ENCODE measurements around the gene NPM1.
A peak's percentile ranks its signal among the peaks of the same experiment; 100 is the strongest.

NPM1 gene

GRCh38 chr5:171419688-171420430, 32.2 kb downstream of the NPM1 start:
- DNase-seq (ENCODE audit: low spot score in 2 of 2) (no peak), ATAC-seq (replicated peaks; ENCODE audit: extremely low read depth, poor library complexity, severe bottlenecking) (peak; percentile 44)
- Mint-ChIP-seq H3K27me3 (peaks cover 29% of the 10 kb centered on the region), H3K4me3 (peak overlapping the region; percentile 70), H3K27ac (ENCODE audit: low read depth) (peak overlapping the region; percentile 51), H3K9me3 (no peaks in the 10 kb centered on the region), H3K4me1 (peaks cover 13% of the 10 kb centered on the region), H3K36me3 (ENCODE audit: insufficient read depth) (peaks cover 5% of the 10 kb centered on the region)

GRCh38 chr5:171420431-171421241, 33.0 kb downstream of the NPM1 start:
- peak; percentile 12 for ATAC-seq (replicated peaks; ENCODE audit: extremely low read depth, poor library complexity, severe bottlenecking)
- Mint-ChIP-seq H3K27me3 (peaks cover 29% of the 10 kb centered on the region), H3K9me3 (no peaks in the 10 kb centered on the region), H3K4me3 (peak overlapping the region; percentile 70), H3K4me1 (peaks cover 13% of the 10 kb centered on the region), H3K36me3 (ENCODE audit: insufficient read depth) (peaks cover 8% of the 10 kb centered on the region), H3K27ac (ENCODE audit: low read depth) (peak overlapping the region; percentile 51)
- DNase-seq (ENCODE audit: low spot score in 2 of 2): no peak

- DNase-seq (ENCODE audit: low spot score in 2 of 2) (no peak), ATAC-seq (replicated peaks; ENCODE audit: extremely low read depth, poor library complexity, severe bottlenecking) (no peak)
Observed at GRCh38 chr5:171421331-171422262, 33.9 kb downstream of the NPM1 start.

GRCh38 chr5:171422495-171422894, 34.8 kb downstream of the NPM1 start:
- Mint-ChIP-seq H3K4me1 (peaks cover 13% of the 10 kb centered on the region), H3K36me3 (ENCODE audit: insufficient read depth) (peaks cover 8% of the 10 kb centered on the region), H3K27ac (ENCODE audit: low read depth) (no peak overlapping the region), H3K9me3 (no peaks in the 10 kb centered on the region), H3K27me3 (peaks cover 29% of the 10 kb centered on the region), H3K4me3 (no peak overlapping the region)
- DNase-seq (ENCODE audit: low spot score in 2 of 2) (no peak), ATAC-seq (replicated peaks; ENCODE audit: extremely low read depth, poor library complexity, severe bottlenecking) (no peak)

More at GRCh38 chr5:171421331-171422262, 33.9 kb downstream of the NPM1 start:
- H3K36me3 Mint-ChIP-seq (ENCODE audit: insufficient read depth): peaks cover 8% of the 10 kb centered on the region
- peaks cover 13% of the 10 kb centered on the region for H3K4me1 Mint-ChIP-seq
- peaks cover 29% of the 10 kb centered on the region for H3K27me3 Mint-ChIP-seq
- no peak overlapping the region for H3K27ac Mint-ChIP-seq (ENCODE audit: low read depth)
- peak overlapping the region; percentile 70 for H3K4me3 Mint-ChIP-seq
- no peaks in the 10 kb centered on the region for H3K9me3 Mint-ChIP-seq

GRCh38 chr5:171422902-171423663, 35.4 kb downstream of the NPM1 start:
- no peak for DNase-seq (ENCODE audit: low spot score in 2 of 2)
- Mint-ChIP-seq H3K9me3 (no peaks in the 10 kb centered on the region), H3K36me3 (ENCODE audit: insufficient read depth) (peaks cover 8% of the 10 kb centered on the region), H3K4me3 (no peak overlapping the region), H3K27ac (ENCODE audit: low read depth) (no peak overlapping the region), H3K4me1 (peaks cover 13% of the 10 kb centered on the region), H3K27me3 (peaks cover 29% of the 10 kb centered on the region)
- no peak for ATAC-seq (replicated peaks; ENCODE audit: extremely low read depth, poor library complexity, severe bottlenecking)

- Mint-ChIP-seq H3K27ac (ENCODE audit: low read depth) (no peak overlapping the region), H3K27me3 (peaks cover 38% of the 10 kb centered on the region), H3K4me3 (no peak overlapping the region), H3K4me1 (peaks cover 5% of the 10 kb centered on the region), H3K36me3 (ENCODE audit: insufficient read depth) (peaks cover 6% of the 10 kb centered on the region), H3K9me3 (no peaks in the 10 kb centered on the region)
- ATAC-seq (replicated peaks; ENCODE audit: extremely low read depth, poor library complexity, severe bottlenecking) (no peak), DNase-seq (ENCODE audit: low spot score in 2 of 2) (no peak)
Observed at GRCh38 chr5:171424726-171425125, 37.1 kb downstream of the NPM1 start.

GRCh38 chr5:171425596-171426244, 38.1 kb downstream of the NPM1 start:
- DNase-seq (ENCODE audit: low spot score in 2 of 2) (no peak), ATAC-seq (replicated peaks; ENCODE audit: extremely low read depth, poor library complexity, severe bottlenecking) (no peak)
- Mint-ChIP-seq H3K36me3 (ENCODE audit: insufficient read depth) (peaks cover 6% of the 10 kb centered on the region), H3K9me3 (no peaks in the 10 kb centered on the region), H3K27ac (ENCODE audit: low read depth) (no peak overlapping the region), H3K4me3 (no peak overlapping the region), H3K4me1 (no peaks in the 10 kb centered on the region), H3K27me3 (peaks cover 36% of the 10 kb centered on the region)

GRCh38 chr5:171426266-171426665, 38.6 kb downstream of the NPM1 start:
- DNase-seq (ENCODE audit: low spot score in 2 of 2): no peak
- no peaks in the 10 kb centered on the region for H3K9me3 Mint-ChIP-seq
- H3K27ac Mint-ChIP-seq (ENCODE audit: low read depth): no peak overlapping the region
- H3K27me3 Mint-ChIP-seq: peaks cover 30% of the 10 kb centered on the region
- no peak for ATAC-seq (replicated peaks; ENCODE audit: extremely low read depth, poor library complexity, severe bottlenecking)
- H3K36me3 Mint-ChIP-seq (ENCODE audit: insufficient read depth): peaks cover 6% of the 10 kb centered on the region
- no peaks in the 10 kb centered on the region for H3K4me1 Mint-ChIP-seq
- H3K4me3 Mint-ChIP-seq: no peak overlapping the region

- no peak for ATAC-seq (replicated peaks; ENCODE audit: extremely low read depth, poor library complexity, severe bottlenecking)
- H3K36me3 Mint-ChIP-seq (ENCODE audit: insufficient read depth): peaks cover 6% of the 10 kb centered on the region
- H3K4me3 Mint-ChIP-seq: no peak overlapping the region
- H3K27me3 Mint-ChIP-seq: peaks cover 26% of the 10 kb centered on the region
- DNase-seq (ENCODE audit: low spot score in 2 of 2): no peak
- no peak overlapping the region for H3K27ac Mint-ChIP-seq (ENCODE audit: low read depth)
- H3K4me1 Mint-ChIP-seq: no peaks in the 10 kb centered on the region
- H3K9me3 Mint-ChIP-seq: no peaks in the 10 kb centered on the region
Observed at GRCh38 chr5:171426680-171427079, 39.0 kb downstream of the NPM1 start.

- H3K36me3 Mint-ChIP-seq (ENCODE audit: insufficient read depth): peaks cover 6% of the 10 kb centered on the region
- H3K27ac Mint-ChIP-seq (ENCODE audit: low read depth): no peak overlapping the region
- H3K9me3 Mint-ChIP-seq: no peaks in the 10 kb centered on the region
- H3K4me3 Mint-ChIP-seq: no peak overlapping the region
- H3K4me1 Mint-ChIP-seq: no peaks in the 10 kb centered on the region
- DNase-seq (ENCODE audit: low spot score in 2 of 2) (no peak), ATAC-seq (replicated peaks; ENCODE audit: extremely low read depth, poor library complexity, severe bottlenecking) (no peak)
- H3K27me3 Mint-ChIP-seq: peaks cover 18% of the 10 kb centered on the region
Observed at GRCh38 chr5:171427318-171428167, 39.9 kb downstream of the NPM1 start.

Data from central memory CD8-positive, alpha-beta T cell (primary cell).